Measurements from ENCODE around the gene ZCCHC14. TPM values are rescaled to one million over a fixed set of nuclear protein-coding genes. Genes with fewer than 3 reads are reported as not detected.

The ZCCHC14 gene
- total and polyA plus RNA-seq, 2 of the 8 experiments (the other 6 are each of a cell fraction or from before 2014, with no cell fraction given): 8.2 to 28.2 TPM

DNA sequence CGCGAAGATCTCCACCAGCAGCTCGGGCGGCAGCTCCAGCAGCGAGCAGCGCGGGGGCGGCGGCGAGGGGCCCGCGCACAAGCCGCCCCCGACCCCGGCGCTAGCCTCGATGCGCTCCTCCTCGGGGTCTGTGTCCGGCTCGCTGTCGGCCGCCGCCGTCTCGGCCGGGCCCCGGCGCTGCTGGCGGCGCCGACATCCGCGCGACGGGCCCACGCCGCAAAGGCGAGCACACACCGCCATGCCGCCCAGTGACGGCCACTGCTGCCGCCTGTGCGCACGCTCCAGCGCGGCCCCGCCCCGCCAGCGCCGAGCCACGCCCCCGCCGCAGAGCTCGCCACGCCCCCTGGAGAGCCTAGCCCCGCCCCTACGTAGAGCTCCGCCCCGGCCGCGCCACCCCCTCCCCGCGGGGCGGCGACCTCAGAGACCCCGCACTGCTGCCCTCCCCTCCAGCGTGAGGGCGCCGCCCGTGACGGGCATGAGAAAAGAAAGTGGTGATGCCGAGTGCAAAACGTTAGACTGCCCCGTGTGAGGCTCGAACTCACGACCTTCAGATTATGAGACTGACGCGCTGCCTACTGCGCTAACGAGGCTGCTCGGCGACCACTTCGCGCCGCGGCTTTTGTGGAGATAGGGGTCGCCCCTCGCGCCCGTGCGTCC, 109.2 kb downstream of the ZCCHC14 start, which contains the start of gene FBXO31:
FBXO31 (minus strand) TSS at position 272 of the 657 bp plus-strand sequence; CDS start at position 240, 32 bp downstream.
- ChIA-PET POLR2A (ENCODE audit: partially characterized antibody) (interaction anchor here (1.0 to 3.0 kb wide), 8 partner anchors 10 to 78 kb away, joined by 3 to 31 read pairs (median 4); partner anchors contain the start of genes C16orf95 and MAP1LC3B), CTCF (ENCODE audit: partially characterized antibody) (interaction anchor here (1.0 to 2.6 kb wide), 7 partner anchors 11 to 192 kb away, joined by 3 to 8 read pairs (median 4); no protein-coding TSS in a partner anchor)
- H4K8ac ChIP-seq (ENCODE audit: extremely low read depth, insufficient read depth, low read length): peak within 1 kb of the TSS; percentile 91; the same call in 1 of the 2 replicates
- H3K27ac ChIP-seq (ENCODE audit: low read depth, low read length): peak within 1 kb of the TSS; percentile 71; the same call in 1 of the 2 replicates
- no peak within 1 kb of the TSS for H2BK120ac ChIP-seq (replicated peaks; ENCODE audit: low read depth, low read length)
- peaks cover 5% of the 10 kb centered on the region for H3K79me1 ChIP-seq (ENCODE audit: low read depth, low read length)
- H3K27me3 ChIP-seq (replicated peaks in 1 of 4; ENCODE audit: control insufficient read depth in 3 of 4, extremely low read depth in 1 of 4, insufficient read depth in 3 of 4, low read length in 3 of 4): no peaks in the 10 kb centered on the region
- no peak within 1 kb of the TSS for H2BK20ac ChIP-seq (ENCODE audit: low read length)
- peaks cover 7% of the 10 kb centered on the region; the same call in 1 of the 2 replicates for H3K23me2 ChIP-seq (ENCODE audit: low read depth, low read length)
- no peak within 1 kb of the TSS for H3K56ac ChIP-seq (replicated peaks; ENCODE audit: insufficient read length, low read depth, low read length)
- peak within 1 kb of the TSS; percentile 60 for H3K18ac ChIP-seq (ENCODE audit: extremely low read depth, low read length)
- 0 out of 2 replicates have a peak within 1 kb of the TSS, but pooled peaks have one; percentile 39 for H2BK12ac ChIP-seq (ENCODE audit: low read depth, low read length)
- H3K23ac ChIP-seq (ENCODE audit: insufficient read length): no peak within 1 kb of the TSS
- DNase-seq (ENCODE audit: low read depth in 1 of 2, low spot score in 2 of 2) (peak; percentile 91 to 98), FAIRE-seq (no peak)
- H4K20me1 ChIP-seq (replicated peaks in 1 of 2; ENCODE audit: control insufficient read depth in 1 of 2, insufficient read depth in 2 of 2, low read length in 2 of 2): peaks cover 4 to 15% of the 10 kb centered on the region in 2 experiments
- no peak within 1 kb of the TSS for H2AK5ac ChIP-seq (ENCODE audit: low read depth, low read length)
- H2BK15ac ChIP-seq (ENCODE audit: low read length): no peak within 1 kb of the TSS
- H3K79me2 ChIP-seq (ENCODE audit: control insufficient read depth in 1 of 2, insufficient read depth in 2 of 2, low read length in 2 of 2): peaks cover 0 to 30% of the 10 kb centered on the region in 2 experiments; a peak in 3 of 4 replicates
- H3K9me3 ChIP-seq (ENCODE audit: insufficient read depth in 2 of 2, low read depth in 1 of 2, low read length in 1 of 2): no peaks in the 10 kb centered on the region
- peak within 1 kb of the TSS; percentile 74 to 87 (median 76) for H3K4me3 ChIP-seq (ENCODE audit: extremely low read depth in 1 of 4, insufficient read depth in 2 of 4, low read depth in 3 of 4, low read length in 4 of 4)
- H3K4me2 ChIP-seq (ENCODE audit: insufficient read depth in 1 of 2, low read depth in 2 of 2, low read length in 2 of 2): peak within 1 kb of the TSS; percentile 67 to 87
- H3K4ac ChIP-seq (replicated peaks; ENCODE audit: insufficient read length, low read depth, low read length): no peak within 1 kb of the TSS
- H2BK5ac ChIP-seq (ENCODE audit: low read depth, low read length): peak within 1 kb of the TSS; percentile 27
- peak within 1 kb of the TSS; percentile 74 for H4K5ac ChIP-seq (ENCODE audit: insufficient read length, low read depth, low read length)
- peak within 1 kb of the TSS; percentile 59 to 72 (median 68) for H3K9ac ChIP-seq (replicated peaks in 1 of 4; ENCODE audit: extremely low read depth in 1 of 4, low read depth in 3 of 4, low read length in 3 of 4)
- WGBS, 2 experiments (ENCODE audit: extremely low coverage in 1 of 2, insufficient coverage in 1 of 2, insufficient read length in 1 of 2, insufficient replicate concordance in 2 of 2, low coverage in 1 of 2, low lambda C conversion rate in 2 of 2, missing lambda C conversion rate in 1 of 2): 3% methylated on average over 60 of the region's 92 CpGs; no CpG with 5 or more reads in 1 of the 2 experiments
- no peak within 1 kb of the TSS; the same call in 1 of the 2 replicates for H2AFZ ChIP-seq (ENCODE audit: low read length)
- peak within 1 kb of the TSS; percentile 85 for H4K91ac ChIP-seq (replicated peaks; ENCODE audit: insufficient read length, low read length)
- H3K4me1 ChIP-seq (replicated peaks in 1 of 4; ENCODE audit: control insufficient read depth in 3 of 4, insufficient read depth in 4 of 4, low read length in 3 of 4): peaks cover 4 to 6% (median 5%) of the 10 kb centered on the region in 4 experiments; a peak in 4 of 7 replicates
- H3K36me3 ChIP-seq (ENCODE audit: control insufficient read depth in 2 of 4, insufficient read depth in 4 of 4, low read length in 3 of 4): no peaks in the 10 kb centered on the region
- no peak within 1 kb of the TSS for H3K14ac ChIP-seq (ENCODE audit: insufficient read length)
- TF ChIP-seq TCF12 (IDR thresholded peaks at IDR 0.05; ENCODE audit: low read depth, low read length): no peak
- TF ChIP-seq CBX5 (IDR thresholded peaks at IDR 0.05; ENCODE audit: low read depth, low read length): no peak
- 0 out of 2 replicates have a peak, but pooled peaks have one; percentile 12 for TF ChIP-seq FOSL1 (IDR thresholded peaks at IDR 0.05; ENCODE audit: insufficient read depth, low read depth, low read length)
- no peak; the same call in 1 of the 2 replicates for TF ChIP-seq SP1 (IDR thresholded peaks at IDR 0.05; ENCODE audit: low read depth, low read length)
- TF ChIP-seq KDM1A (IDR thresholded peaks at IDR 0.05; ENCODE audit: borderline replicate concordance, low read length): 0 out of 2 replicates have a peak, but pooled peaks have one; percentile 32
- peak; percentile 11; the same call in 1 of the 2 replicates for TF ChIP-seq CHD2 (IDR thresholded peaks at IDR 0.05; ENCODE audit: low read length)
- no peak for TF ChIP-seq ZNF274 (IDR thresholded peaks at IDR 0.05; ENCODE audit: borderline replicate concordance, extremely low read depth, low read length)
- TF ChIP-seq EGR1 (IDR thresholded peaks at IDR 0.05; ENCODE audit: borderline replicate concordance, low read depth, low read length): peak; percentile 28; the same call in 1 of the 2 replicates
- TF ChIP-seq TAF7 (optimal IDR thresholded peaks at IDR 0.05; ENCODE audit: borderline replicate concordance, low read depth, low read length): peak; percentile 84
- TF ChIP-seq ASH2L (IDR thresholded peaks at IDR 0.05; ENCODE audit: low read length): no peak
- no peak for TF ChIP-seq TAF1 (IDR thresholded peaks at IDR 0.05; ENCODE audit: low read depth, low read length)
- TF ChIP-seq SP4 (IDR thresholded peaks at IDR 0.05; ENCODE audit: low read length): peak; percentile 91; the same call in 1 of the 2 replicates
- TF ChIP-seq TBP (IDR thresholded peaks at IDR 0.05; ENCODE audit: low read depth, low read length): peak; percentile 100
